ENCODE measurements around the gene RASAL2. TPM values are rescaled to one million over a fixed set of nuclear protein-coding genes. Genes with fewer than 3 reads are reported as not detected.

Gene RASAL2
- total and polyA plus RNA-seq, 2 of the 13 experiments (the other 11 are each of a cell fraction or from before 2014, with no cell fraction given) = 5.4 to 5.9 TPM

DNA sequence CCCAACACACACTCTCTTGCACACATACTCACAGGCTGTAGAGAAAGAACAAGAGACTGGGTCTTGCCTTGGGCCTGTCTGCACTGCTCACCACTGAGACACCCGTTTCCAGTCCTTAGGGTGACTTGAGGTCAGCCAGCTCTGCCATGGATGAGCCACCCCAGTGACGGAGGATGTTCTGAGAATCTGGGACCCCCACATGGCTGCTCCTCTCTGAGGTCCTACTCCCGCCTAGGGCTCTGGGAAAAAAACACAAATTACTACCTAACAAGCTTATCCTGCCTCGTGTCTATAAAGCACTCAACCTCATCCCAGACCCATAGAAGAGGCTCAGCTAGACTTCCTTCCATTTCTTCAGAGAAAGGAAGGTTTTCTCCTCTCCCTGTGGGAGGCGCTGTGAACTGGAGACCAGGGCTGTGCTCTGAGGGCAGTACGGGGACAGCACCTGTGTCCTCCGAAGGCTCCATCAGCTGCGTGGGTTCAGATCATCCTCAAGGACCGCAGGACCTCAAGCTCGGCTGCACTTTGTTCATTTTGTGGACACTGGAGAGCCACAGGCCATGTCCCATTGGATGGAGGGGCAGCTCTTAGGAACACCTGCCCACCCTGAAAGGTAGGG is 407.1 kb downstream of the RASAL2 start:
- DNase-seq (ENCODE audit: low spot score) = no peak
- Histone ChIP-seq H3K27me3 (ENCODE audit: control insufficient read depth in 1 of 2, insufficient read depth in 2 of 2, low read length in 2 of 2) (peaks cover 0 to 17% of the 10 kb centered on the region in 2 experiments; a peak in 3 of 5 replicates), H3K9me3 (ENCODE audit: low read length) (no peaks in the 10 kb centered on the region), H2AFZ (ENCODE audit: low read length) (no peak overlapping the region), H3K4me1 (ENCODE audit: insufficient read depth, low read length) (peaks cover 9% of the 10 kb centered on the region; the same call in 1 of the 2 replicates), H3K27ac (ENCODE audit: extremely low read length, insufficient read depth, low read length) (no peak overlapping the region), H3K4me2 (ENCODE audit: low read depth, low read length) (peak overlapping the region; percentile 38; the same call in 1 of the 2 replicates), H3K4me3 (replicated peaks in 1 of 3; ENCODE audit: insufficient read depth in 1 of 3, low read depth in 2 of 3, low read length in 3 of 3) (no peak overlapping the region), H4K20me1 (ENCODE audit: insufficient read depth, low read length) (no peaks in the 10 kb centered on the region), H3K9ac (ENCODE audit: insufficient read depth, low read depth, low read length) (no peak overlapping the region), H3K79me2 (ENCODE audit: insufficient read depth, low read length) (no peaks in the 10 kb centered on the region), H3K36me3 (replicated peaks in 1 of 2; ENCODE audit: control insufficient read depth in 1 of 2, insufficient read depth in 2 of 2, low read length in 2 of 2) (no peaks in the 10 kb centered on the region)
- ChIA-PET CTCF (ENCODE audit: low intra/inter-chr PET ratio, low total read pairs) (interaction anchor here (1.2 to 1.3 kb wide), 4 partner anchors 190 to 252 kb away, joined by 3 to 7 read pairs (median 4); no protein-coding TSS in a partner anchor), POLR2A (no interaction called here)
- ATAC-seq = peak; percentile 31
- FAIRE-seq = no peak
- intact Hi-C loops (cut with micrococcal nuclease; ENCODE audit: unreplicated experiment) (loop anchor here (2.0 kb wide), 2 partner anchors 190 to 200 kb away; no protein-coding TSS in a partner anchor), in situ Hi-C loops (cut with HindIII; ENCODE audit: extremely low pct_ligation_motif_present, low pct_unique_long_range_greater_than_20kb) (loop anchor here (10.0 kb wide), 1 partner anchor 206 kb away; no protein-coding TSS in a partner anchor)
- no TSS peak for BruUV-seq (replicated peaks)
- 41% methylated on average over 5 of the region's 10 CpGs for WGBS (ENCODE audit: low lambda C conversion rate)
- TF ChIP-seq, protein P1, sequence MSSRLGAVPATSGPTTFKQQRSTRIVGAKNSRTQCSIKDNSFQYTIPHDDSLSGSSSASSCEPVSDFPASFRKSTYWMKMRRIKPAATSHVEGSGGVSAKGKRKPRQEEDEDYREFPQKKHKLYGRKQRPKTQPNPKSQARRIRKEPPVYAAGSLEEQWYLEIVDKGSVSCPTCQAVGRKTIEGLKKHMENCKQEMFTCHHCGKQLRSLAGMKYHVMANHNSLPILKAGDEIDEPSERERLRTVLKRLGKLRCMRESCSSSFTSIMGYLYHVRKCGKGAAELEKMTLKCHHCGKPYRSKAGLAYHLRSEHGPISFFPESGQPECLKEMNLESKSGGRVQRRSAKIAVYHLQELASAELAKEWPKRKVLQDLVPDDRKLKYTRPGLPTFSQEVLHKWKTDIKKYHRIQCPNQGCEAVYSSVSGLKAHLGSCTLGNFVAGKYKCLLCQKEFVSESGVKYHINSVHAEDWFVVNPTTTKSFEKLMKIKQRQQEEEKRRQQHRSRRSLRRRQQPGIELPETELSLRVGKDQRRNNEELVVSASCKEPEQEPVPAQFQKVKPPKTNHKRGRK (CRISPR knock-in tag; IDR thresholded peaks at IDR 0.05) = no peak
- TF ChIP-seq MTA1 (CRISPR knock-in tag; IDR thresholded peaks at IDR 0.05; ENCODE audit: borderline replicate concordance) (no peak), ZFP62 (CRISPR knock-in tag; IDR thresholded peaks at IDR 0.05) (no peak), HNF4A (CRISPR knock-in tag; IDR thresholded peaks at IDR 0.05) (no peak), ZNF629 (CRISPR knock-in tag; conservative IDR thresholded peaks at IDR 0.05) (no peak), POLR2AphosphoS2 (IDR thresholded peaks at IDR 0.05; ENCODE audit: low read depth, low read length) (no peak), KLF6 (CRISPR knock-in tag; IDR thresholded peaks at IDR 0.05) (no peak), SOX5 (CRISPR knock-in tag; IDR thresholded peaks at IDR 0.05; ENCODE audit: borderline replicate concordance) (no peak), SMARCC2 (IDR thresholded peaks at IDR 0.05) (no peak), SIX1 (CRISPR knock-in tag; IDR thresholded peaks at IDR 0.05; ENCODE audit: borderline replicate concordance) (no peak), TEAD2 (CRISPR knock-in tag; IDR thresholded peaks at IDR 0.05) (no peak), RAD21 (CRISPR knock-in tag; IDR thresholded peaks at IDR 0.05) (no peak), MYNN (CRISPR knock-in tag; IDR thresholded peaks at IDR 0.05; ENCODE audit: low read depth) (no peak)
- TF ChIP-seq, protein P2, sequence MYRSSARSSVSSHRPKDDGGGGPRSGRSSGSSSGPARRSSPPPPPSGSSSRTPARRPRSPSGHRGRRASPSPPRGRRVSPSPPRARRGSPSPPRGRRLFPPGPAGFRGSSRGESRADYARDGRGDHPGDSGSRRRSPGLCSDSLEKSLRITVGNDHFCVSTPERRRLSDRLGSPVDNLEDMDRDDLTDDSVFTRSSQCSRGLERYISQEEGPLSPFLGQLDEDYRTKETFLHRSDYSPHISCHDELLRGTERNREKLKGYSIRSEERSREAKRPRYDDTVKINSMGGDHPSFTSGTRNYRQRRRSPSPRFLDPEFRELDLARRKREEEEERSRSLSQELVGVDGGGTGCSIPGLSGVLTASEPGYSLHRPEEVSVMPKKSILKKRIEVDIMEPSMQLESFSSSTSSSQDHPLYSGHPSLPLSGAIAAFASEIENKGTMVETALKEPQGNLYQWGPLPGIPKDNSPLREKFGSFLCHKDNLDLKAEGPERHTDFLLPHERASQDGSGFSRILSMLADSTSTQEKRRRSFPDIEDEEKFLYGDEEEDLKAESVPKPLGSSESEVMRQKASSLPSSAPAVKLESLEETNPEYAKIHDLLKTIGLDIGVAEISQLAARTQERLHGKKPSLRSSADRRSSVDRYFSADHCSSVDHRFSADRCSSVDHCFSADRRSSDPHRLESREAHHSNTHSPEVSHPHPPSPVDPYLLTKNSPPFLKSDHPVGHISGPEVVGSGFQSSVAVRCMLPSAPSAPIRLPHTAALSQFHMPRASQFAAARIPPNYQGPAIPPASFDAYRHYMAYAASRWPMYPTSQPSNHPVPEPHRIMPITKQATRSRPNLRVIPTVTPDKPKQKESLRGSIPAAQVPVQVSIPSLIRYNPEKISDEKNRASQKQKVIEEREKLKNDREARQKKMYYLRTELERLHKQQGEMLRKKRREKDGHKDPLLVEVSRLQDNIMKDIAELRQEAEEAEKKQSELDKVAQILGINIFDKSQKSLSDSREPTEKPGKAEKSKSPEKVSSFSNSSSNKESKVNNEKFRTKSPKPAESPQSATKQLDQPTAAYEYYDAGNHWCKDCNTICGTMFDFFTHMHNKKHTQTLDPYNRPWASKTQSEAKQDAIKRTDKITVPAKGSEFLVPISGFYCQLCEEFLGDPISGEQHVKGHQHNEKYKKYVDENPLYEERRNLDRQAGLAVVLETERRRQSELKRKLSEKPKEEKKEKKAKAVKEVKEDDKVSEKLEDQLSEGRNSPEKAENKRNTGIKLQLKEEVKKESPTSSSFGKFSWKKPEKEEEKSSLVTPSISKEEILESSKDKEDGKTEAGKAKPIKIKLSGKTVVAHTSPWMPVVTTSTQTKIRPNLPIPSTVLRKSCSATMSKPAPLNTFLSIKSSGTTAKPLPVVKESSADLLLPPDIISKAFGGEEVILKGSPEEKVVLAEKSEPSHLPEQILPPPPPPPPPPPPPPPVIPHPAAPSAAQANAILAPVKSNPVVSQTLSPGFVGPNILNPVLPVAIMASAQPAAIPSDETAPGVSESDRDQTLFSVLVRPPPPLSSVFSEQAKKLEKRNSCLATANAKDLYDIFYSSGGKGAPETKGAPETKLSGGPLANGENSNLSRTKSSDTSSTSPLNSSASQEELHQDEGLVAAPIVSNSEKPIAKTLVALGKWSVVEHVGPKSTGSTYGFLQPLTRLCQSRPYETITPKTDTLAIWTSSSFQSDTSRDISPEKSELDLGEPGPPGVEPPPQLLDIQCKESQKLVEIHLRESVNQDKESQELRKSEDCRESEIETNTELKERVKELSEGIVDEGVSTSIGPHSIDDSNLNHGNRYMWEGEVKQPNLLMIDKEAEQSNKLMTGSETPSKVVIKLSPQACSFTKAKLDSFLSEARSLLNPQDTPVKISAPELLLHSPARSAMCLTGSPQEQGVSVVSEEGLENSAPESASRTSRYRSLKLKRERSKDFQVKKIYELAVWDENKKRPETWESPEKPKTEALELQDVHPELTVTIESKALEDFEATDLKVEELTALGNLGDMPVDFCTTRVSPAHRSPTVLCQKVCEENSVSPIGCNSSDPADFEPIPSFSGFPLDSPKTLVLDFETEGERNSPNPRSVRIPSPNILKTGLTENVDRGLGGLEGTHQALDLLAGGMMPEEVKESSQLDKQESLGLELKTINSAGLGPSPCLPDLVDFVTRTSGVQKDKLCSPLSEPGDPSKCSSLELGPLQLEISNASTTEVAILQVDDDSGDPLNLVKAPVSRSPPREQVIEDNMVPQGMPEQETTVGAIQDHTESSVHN (CRISPR knock-in tag; IDR thresholded peaks at IDR 0.05) = no peak
- TF ChIP-seq, protein P3, sequence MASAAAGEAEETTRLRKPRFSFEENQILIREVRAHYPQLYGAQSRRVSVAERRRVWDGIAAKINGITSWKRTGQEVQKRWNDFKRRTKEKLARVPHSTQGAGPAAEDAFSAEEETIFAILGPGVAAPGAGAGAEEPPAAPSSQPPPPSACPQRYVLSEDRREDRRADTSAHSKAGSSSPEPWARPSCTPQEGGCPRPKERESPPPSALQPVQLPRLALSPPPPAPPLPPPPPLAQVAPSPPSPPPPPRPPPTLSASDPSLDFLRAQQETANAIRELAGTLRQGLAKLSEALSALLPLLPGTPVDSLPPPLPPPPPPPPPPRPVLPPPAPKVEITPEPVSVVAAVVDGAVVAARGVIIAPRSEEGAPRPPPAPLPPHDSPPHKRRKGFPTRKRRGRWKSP (CRISPR knock-in tag; IDR thresholded peaks at IDR 0.05) = no peak

All from HepG2 (cell line).